HEK293 (cell line): ENCODE data around the gene CEP89.
"Not testable (repeated sequence)": the region's sequence is repeated elsewhere in the genome, so short reads cannot be mapped to it uniquely, and the experiment has no call there.

Experiments used
- HOXA7 ChIP-seq: sonication (generic); formaldehyde crosslinking; IDR thresholded peaks from 2 replicates; pipeline ENCODE4 v1.8.1; 2022; ENCODE audit warnings: missing genetic modification reagents, borderline replicate concordance
- ZNF423 ChIP-seq: fragments of 450-650 bp; formaldehyde crosslinking; IDR thresholded peaks from 2 replicates; pipeline ENCODE4 v1.5.1; 2016; ENCODE audit warnings: missing biosample characterization, missing genetic modification characterization
- ZNF510 ChIP-seq: fragments of 450-650 bp; formaldehyde crosslinking; IDR thresholded peaks from 2 replicates; pipeline ENCODE4 v1.5.1; 2018; ENCODE audit warnings: mild to moderate bottlenecking, missing genetic modification characterization, missing biosample characterization; ENCODE audit not compliant: insufficient replicate concordance
- TF ChIP-seq, protein P1 (sequence below): fragments of 450-650 bp; formaldehyde crosslinking; conservative IDR thresholded peaks from 2 replicates; pipeline ENCODE4 v1.5.1; 2016; ENCODE audit warnings: low read depth, missing biosample characterization, missing genetic modification characterization
- TF ChIP-seq, protein P2 (sequence below): fragments of 450-650 bp; formaldehyde crosslinking; IDR thresholded peaks from 2 replicates; pipeline ENCODE4 v1.5.1; 2016; ENCODE audit warnings: missing biosample characterization, missing genetic modification characterization
- TF ChIP-seq, protein P3 (sequence below): fragments of 450-650 bp; formaldehyde crosslinking; IDR thresholded peaks from 2 replicates; pipeline ENCODE4 v1.5.1; 2016; ENCODE audit warnings: missing biosample characterization, missing genetic modification characterization, low read depth

DNA sequence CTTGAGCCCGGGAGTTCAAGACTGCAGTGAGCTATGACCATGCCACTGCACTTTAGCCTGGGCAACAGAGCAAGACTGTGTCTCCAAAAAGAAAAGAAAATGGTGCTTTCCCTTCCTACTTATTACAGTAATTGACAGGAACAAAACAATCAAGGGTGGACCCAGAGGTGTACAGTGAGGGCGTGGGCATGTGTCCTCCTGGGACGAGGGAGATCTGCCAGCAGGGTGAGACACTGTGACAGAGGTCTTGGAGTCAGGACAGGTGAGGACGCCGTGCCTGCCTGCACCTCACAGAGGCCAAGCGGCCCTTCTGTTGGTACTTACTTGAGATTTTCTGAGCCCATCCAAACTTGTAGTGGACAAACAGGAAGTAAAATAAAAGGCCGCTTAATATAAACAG, 138.9 kb downstream of the CEP89 start:
- TF ChIP-seq, protein P1, sequence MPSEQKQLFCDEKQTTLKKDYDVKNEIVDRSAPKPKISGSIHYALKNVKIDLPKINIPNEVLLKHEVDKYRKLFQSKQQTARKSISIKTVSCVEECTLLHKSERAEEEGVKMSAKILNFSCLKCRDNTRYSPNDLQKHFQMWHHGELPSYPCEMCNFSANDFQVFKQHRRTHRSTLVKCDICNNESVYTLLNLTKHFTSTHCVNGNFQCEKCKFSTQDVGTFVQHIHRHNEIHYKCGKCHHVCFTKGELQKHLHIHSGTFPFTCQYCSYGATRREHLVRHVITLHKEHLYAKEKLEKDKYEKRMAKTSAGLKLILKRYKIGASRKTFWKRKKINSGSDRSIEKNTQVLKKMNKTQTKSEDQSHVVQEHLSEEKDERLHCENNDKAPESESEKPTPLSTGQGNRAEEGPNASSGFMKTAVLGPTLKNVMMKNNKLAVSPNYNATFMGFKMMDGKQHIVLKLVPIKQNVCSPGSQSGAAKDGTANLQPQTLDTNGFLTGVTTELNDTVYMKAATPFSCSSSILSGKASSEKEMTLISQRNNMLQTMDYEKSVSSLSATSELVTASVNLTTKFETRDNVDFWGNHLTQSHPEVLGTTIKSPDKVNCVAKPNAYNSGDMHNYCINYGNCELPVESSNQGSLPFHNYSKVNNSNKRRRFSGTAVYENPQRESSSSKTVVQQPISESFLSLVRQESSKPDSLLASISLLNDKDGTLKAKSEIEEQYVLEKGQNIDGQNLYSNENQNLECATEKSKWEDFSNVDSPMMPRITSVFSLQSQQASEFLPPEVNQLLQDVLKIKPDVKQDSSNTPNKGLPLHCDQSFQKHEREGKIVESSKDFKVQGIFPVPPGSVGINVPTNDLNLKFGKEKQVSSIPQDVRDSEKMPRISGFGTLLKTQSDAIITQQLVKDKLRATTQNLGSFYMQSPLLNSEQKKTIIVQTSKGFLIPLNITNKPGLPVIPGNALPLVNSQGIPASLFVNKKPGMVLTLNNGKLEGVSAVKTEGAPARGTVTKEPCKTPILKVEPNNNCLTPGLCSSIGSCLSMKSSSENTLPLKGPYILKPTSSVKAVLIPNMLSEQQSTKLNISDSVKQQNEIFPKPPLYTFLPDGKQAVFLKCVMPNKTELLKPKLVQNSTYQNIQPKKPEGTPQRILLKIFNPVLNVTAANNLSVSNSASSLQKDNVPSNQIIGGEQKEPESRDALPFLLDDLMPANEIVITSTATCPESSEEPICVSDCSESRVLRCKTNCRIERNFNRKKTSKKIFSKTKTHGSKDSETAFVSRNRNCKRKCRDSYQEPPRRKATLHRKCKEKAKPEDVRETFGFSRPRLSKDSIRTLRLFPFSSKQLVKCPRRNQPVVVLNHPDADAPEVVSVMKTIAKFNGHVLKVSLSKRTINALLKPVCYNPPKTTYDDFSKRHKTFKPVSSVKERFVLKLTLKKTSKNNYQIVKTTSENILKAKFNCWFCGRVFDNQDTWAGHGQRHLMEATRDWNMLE (tag by site-specific recombination) = not testable (repeated sequence)
- TF ChIP-seq, protein P2, sequence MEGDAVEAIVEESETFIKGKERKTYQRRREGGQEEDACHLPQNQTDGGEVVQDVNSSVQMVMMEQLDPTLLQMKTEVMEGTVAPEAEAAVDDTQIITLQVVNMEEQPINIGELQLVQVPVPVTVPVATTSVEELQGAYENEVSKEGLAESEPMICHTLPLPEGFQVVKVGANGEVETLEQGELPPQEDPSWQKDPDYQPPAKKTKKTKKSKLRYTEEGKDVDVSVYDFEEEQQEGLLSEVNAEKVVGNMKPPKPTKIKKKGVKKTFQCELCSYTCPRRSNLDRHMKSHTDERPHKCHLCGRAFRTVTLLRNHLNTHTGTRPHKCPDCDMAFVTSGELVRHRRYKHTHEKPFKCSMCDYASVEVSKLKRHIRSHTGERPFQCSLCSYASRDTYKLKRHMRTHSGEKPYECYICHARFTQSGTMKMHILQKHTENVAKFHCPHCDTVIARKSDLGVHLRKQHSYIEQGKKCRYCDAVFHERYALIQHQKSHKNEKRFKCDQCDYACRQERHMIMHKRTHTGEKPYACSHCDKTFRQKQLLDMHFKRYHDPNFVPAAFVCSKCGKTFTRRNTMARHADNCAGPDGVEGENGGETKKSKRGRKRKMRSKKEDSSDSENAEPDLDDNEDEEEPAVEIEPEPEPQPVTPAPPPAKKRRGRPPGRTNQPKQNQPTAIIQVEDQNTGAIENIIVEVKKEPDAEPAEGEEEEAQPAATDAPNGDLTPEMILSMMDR (tag by site-specific recombination) = not testable (repeated sequence)
- not testable (repeated sequence) for TF ChIP-seq ZNF510 (tag by site-specific recombination); HOXA7 (CRISPR knock-in tag); ZNF423 (tag by site-specific recombination)
- TF ChIP-seq, protein P3, sequence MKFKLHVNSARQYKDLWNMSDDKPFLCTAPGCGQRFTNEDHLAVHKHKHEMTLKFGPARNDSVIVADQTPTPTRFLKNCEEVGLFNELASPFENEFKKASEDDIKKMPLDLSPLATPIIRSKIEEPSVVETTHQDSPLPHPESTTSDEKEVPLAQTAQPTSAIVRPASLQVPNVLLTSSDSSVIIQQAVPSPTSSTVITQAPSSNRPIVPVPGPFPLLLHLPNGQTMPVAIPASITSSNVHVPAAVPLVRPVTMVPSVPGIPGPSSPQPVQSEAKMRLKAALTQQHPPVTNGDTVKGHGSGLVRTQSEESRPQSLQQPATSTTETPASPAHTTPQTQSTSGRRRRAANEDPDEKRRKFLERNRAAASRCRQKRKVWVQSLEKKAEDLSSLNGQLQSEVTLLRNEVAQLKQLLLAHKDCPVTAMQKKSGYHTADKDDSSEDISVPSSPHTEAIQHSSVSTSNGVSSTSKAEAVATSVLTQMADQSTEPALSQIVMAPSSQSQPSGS = not testable (repeated sequence)
